H1 (cell line): Measurements from ENCODE around the gene CPA2. TPM values are rescaled to one million over a fixed set of nuclear protein-coding genes. Genes with fewer than 3 reads are reported as not detected.

ENCODE experiments used
- CTCF ChIA-PET: fragments of 300-600 bp; sonication (Branson Sonifier 250); formaldehyde crosslinking; loops from one replicate; lab custom pipeline; 2021; ENCODE audit not compliant: partially characterized antibody; lab: Charles Lee
- POLR2A ChIA-PET: fragments of 300-600 bp; sonication (Branson Sonifier 250); formaldehyde crosslinking; loops from one replicate; lab custom pipeline; 2021; ENCODE audit warnings: inconsistent platforms; ENCODE audit not compliant: partially characterized antibody; lab: Charles Lee
- DNase-seq, 2 experiments: peaks; one replicate each; pipeline versions ENCODE4 v3.0.0 to v3.0.0-alpha.2; 2010 to 2022; ENCODE audit warnings: low spot score in 2 of 2, low read depth in 1 of 2, mixed read lengths in 1 of 2
- FAIRE-seq: peaks from 2 replicates; lab custom pipeline; 2011; peaks lifted over from hg19 to GRCh38; lab: Jason Lieb, UNC
- H2AFZ ChIP-seq: 2 replicates; pipeline ENCODE4 v1.8.1; 2012; ENCODE audit warnings: low read length, inconsistent platforms
- H2AK5ac ChIP-seq: 2 replicates; pipeline ENCODE4 v1.6.1; 2013; ENCODE audit warnings: low read depth, low read length
- H2BK120ac ChIP-seq: replicated peaks from 2 replicates; pipeline ENCODE3; 2013; ENCODE audit warnings: low read depth, low read length, inconsistent platforms
- H2BK12ac ChIP-seq: 2 replicates; pipeline ENCODE4 v1.6.1; 2013; ENCODE audit warnings: low read depth, low read length
- H2BK15ac ChIP-seq: 2 replicates; pipeline ENCODE4 v1.6.1; 2013; ENCODE audit warnings: low read length
- H2BK20ac ChIP-seq: 2 replicates; pipeline ENCODE4 v1.6.1; 2013; ENCODE audit warnings: low read length
- H2BK5ac ChIP-seq: 2 replicates; pipeline ENCODE4 v1.6.1; 2013; ENCODE audit warnings: low read depth, low read length
- H3K14ac ChIP-seq: 2 replicates; pipeline ENCODE4 v1.6.1; 2013; ENCODE audit warnings: inconsistent platforms; ENCODE audit not compliant: insufficient read length
- H3K18ac ChIP-seq: 2 replicates; pipeline ENCODE4 v1.6.1; 2013; ENCODE audit warnings: low read length; ENCODE audit errors: extremely low read depth
- H3K23ac ChIP-seq: 2 replicates; pipeline ENCODE4 v1.6.1; 2013; ENCODE audit warnings: inconsistent platforms; ENCODE audit not compliant: insufficient read length
- H3K23me2 ChIP-seq: 2 replicates; pipeline ENCODE4 v1.6.1; 2013; ENCODE audit warnings: low read depth, low read length
- H3K27ac ChIP-seq: 2 replicates; pipeline ENCODE4 v1.6.1; 2011; ENCODE audit warnings: low read depth, low read length, inconsistent platforms
- H3K27me3 ChIP-seq, 4 experiments: replicated peaks in 1 of 4; 1 replicate in 1 of 4; 2 replicates in 3 of 4; pipeline versions ENCODE4 v1.6.1 to v1.8.1; 2011 to 2013; ENCODE audit warnings: low read length in 3 of 4, mild to moderate bottlenecking in 3 of 4, inconsistent platforms in 2 of 4, mixed read lengths in 2 of 4, moderate library complexity in 1 of 4; ENCODE audit not compliant: control insufficient read depth in 3 of 4, insufficient read depth in 3 of 4; ENCODE audit errors: extremely low read depth in 1 of 4
- H3K36me3 ChIP-seq, 4 experiments: 2 replicates each; pipeline versions ENCODE4 v1.6.1 to v1.8.1; 2011 to 2013; ENCODE audit warnings: mild to moderate bottlenecking in 4 of 4, low read length in 3 of 4, moderate library complexity in 2 of 4, control low read depth in 1 of 4, inconsistent platforms in 1 of 4; ENCODE audit not compliant: insufficient read depth in 4 of 4, control insufficient read depth in 2 of 4
- H3K4ac ChIP-seq: replicated peaks from 2 replicates; pipeline ENCODE3; 2013; ENCODE audit warnings: low read length, low read depth, mixed read lengths, inconsistent platforms; ENCODE audit not compliant: insufficient read length
- H3K4me1 ChIP-seq, 4 experiments: replicated peaks in 1 of 4; 1 replicate in 1 of 4; 2 replicates in 3 of 4; pipeline versions ENCODE4 v1.6.1 to v1.8.1; 2011 to 2013; ENCODE audit warnings: low read length in 3 of 4, inconsistent platforms in 2 of 4, mixed read lengths in 1 of 4; ENCODE audit not compliant: insufficient read depth in 4 of 4, control insufficient read depth in 3 of 4
- H3K4me2 ChIP-seq, 2 experiments: 2 replicates each; pipeline versions ENCODE4 v1.6.1 to v1.8.1; 2011 to 2013; ENCODE audit warnings: low read depth in 2 of 2, low read length in 2 of 2, control low read depth in 1 of 2, inconsistent platforms in 1 of 2, mild to moderate bottlenecking in 1 of 2; ENCODE audit not compliant: insufficient read depth in 1 of 2
- H3K4me3 ChIP-seq, 4 experiments: fragments of 200-600, 300-600 bp in 1 of 4; sonication (generic), shearing (Covaris generic), sonication (Bioruptor Twin) in 1 of 4; 2 replicates each; pipeline versions ENCODE4 v1.5.1 to v1.8.1; 2011 to 2016; ENCODE audit warnings: low read length in 4 of 4, low read depth in 3 of 4, control low read depth in 2 of 4, inconsistent platforms in 2 of 4, mild to moderate bottlenecking in 2 of 4, mixed read lengths in 1 of 4, moderate library complexity in 1 of 4; ENCODE audit not compliant: insufficient read depth in 2 of 4; ENCODE audit errors: extremely low read depth in 1 of 4
- H3K56ac ChIP-seq: replicated peaks from 2 replicates; pipeline ENCODE3; 2013; ENCODE audit warnings: low read depth, mild to moderate bottlenecking, mixed read lengths, low read length, inconsistent platforms; ENCODE audit not compliant: insufficient read length
- H3K79me1 ChIP-seq: 2 replicates; pipeline ENCODE4 v1.6.1; 2013; ENCODE audit warnings: low read depth, low read length, control low read depth
- H3K79me2 ChIP-seq, 2 experiments: 2 replicates each; pipeline versions ENCODE4 v1.6.1 to v1.8.1; 2012 to 2013; ENCODE audit warnings: low read length in 2 of 2, mild to moderate bottlenecking in 2 of 2, inconsistent platforms in 1 of 2; ENCODE audit not compliant: insufficient read depth in 2 of 2, control insufficient read depth in 1 of 2
- H3K9ac ChIP-seq, 4 experiments: replicated peaks in 1 of 4; 1 replicate in 1 of 4; 2 replicates in 3 of 4; pipeline versions ENCODE4 v1.6.1 to v1.8.1; 2011 to 2013; ENCODE audit warnings: low read depth in 3 of 4, low read length in 3 of 4, control low read depth in 2 of 4, mild to moderate bottlenecking in 2 of 4, moderate library complexity in 2 of 4, inconsistent platforms in 1 of 4; ENCODE audit errors: extremely low read depth in 1 of 4
- H3K9me3 ChIP-seq, 2 experiments: 2 replicates each; pipeline versions ENCODE4 v1.6.1 to v1.8.1; 2012 to 2013; ENCODE audit warnings: mild to moderate bottlenecking in 2 of 2, moderate library complexity in 2 of 2, control low read depth in 1 of 2, inconsistent platforms in 1 of 2, low read depth in 1 of 2, low read length in 1 of 2, mixed read lengths in 1 of 2; ENCODE audit not compliant: insufficient read depth in 2 of 2
- H4K20me1 ChIP-seq, 2 experiments: replicated peaks in 1 of 2; 2 replicates each; pipeline versions ENCODE3 to v1.8.1; 2011 to 2013; ENCODE audit warnings: inconsistent platforms in 2 of 2, low read length in 2 of 2, mild to moderate bottlenecking in 1 of 2; ENCODE audit not compliant: insufficient read depth in 2 of 2, control insufficient read depth in 1 of 2
- H4K5ac ChIP-seq: 2 replicates; pipeline ENCODE4 v1.6.1; 2013; ENCODE audit warnings: low read length, low read depth, mixed read lengths, inconsistent platforms; ENCODE audit not compliant: insufficient read length
- H4K8ac ChIP-seq: 2 replicates; pipeline ENCODE4 v1.8.0; 2013; ENCODE audit warnings: mild to moderate bottlenecking, moderate library complexity, low read length, inconsistent platforms; ENCODE audit not compliant: insufficient read depth; ENCODE audit errors: extremely low read depth
- H4K91ac ChIP-seq: replicated peaks from 2 replicates; pipeline ENCODE3; 2013; ENCODE audit warnings: low read length, mixed read lengths, inconsistent platforms; ENCODE audit not compliant: insufficient read length
- BACH1 ChIP-seq: IDR thresholded peaks from 2 replicates; pipeline ENCODE4 v1.6.1; 2012; ENCODE audit warnings: low read length, improper control_type of control experiment
- EP300 ChIP-seq, 2 experiments: IDR thresholded peaks; 1 replicate in 1 of 2; 2 replicates in 1 of 2; pipeline ENCODE4 v1.6.1; 2011 to 2012; ENCODE audit warnings: low read depth in 2 of 2, low read length in 2 of 2, mild to moderate bottlenecking in 2 of 2, borderline replicate concordance in 1 of 2, inconsistent platforms in 1 of 2, moderate library complexity in 1 of 2
- FOSL1 ChIP-seq: IDR thresholded peaks from 2 replicates; pipeline ENCODE4 v1.6.1; 2011; ENCODE audit warnings: mild to moderate bottlenecking, low read depth, low read length, moderate library complexity; ENCODE audit not compliant: insufficient read depth
- KDM4A ChIP-seq: IDR thresholded peaks from one replicate; pipeline ENCODE4 v1.7.1; 2012; ENCODE audit warnings: low read depth, mild to moderate bottlenecking, moderate library complexity, low read length, inconsistent platforms; ENCODE audit not compliant: severe bottlenecking
- MAFK ChIP-seq: IDR thresholded peaks from 2 replicates; pipeline ENCODE4 v1.6.1; 2012; ENCODE audit warnings: low read depth, mild to moderate bottlenecking, improper control_type of control experiment, low read length
- NANOG ChIP-seq: IDR thresholded peaks from 2 replicates; pipeline ENCODE4 v1.6.1; 2011; ENCODE audit warnings: low read length, low read depth, mild to moderate bottlenecking, inconsistent platforms; ENCODE audit not compliant: insufficient read depth, poor library complexity, severe bottlenecking
- POLR2AphosphoS5 ChIP-seq: IDR thresholded peaks from 2 replicates; pipeline ENCODE4 v1.6.1; 2011; ENCODE audit warnings: low read depth, low read length
- RNF2 ChIP-seq: fragments of 200-900, 300-1000 bp; sonication (generic); IDR thresholded peaks from 2 replicates; pipeline ENCODE4 v1.7.1; 2016; ENCODE audit warnings: borderline replicate concordance, low read depth, mild to moderate bottlenecking, antibody characterized with exemption, low read length; ENCODE audit not compliant: poor library complexity, severe bottlenecking; ENCODE audit errors: missing control alignments
- SP4 ChIP-seq: IDR thresholded peaks from 2 replicates; pipeline ENCODE4 v1.6.1; 2012; ENCODE audit warnings: low read length, inconsistent platforms
- SRF ChIP-seq: IDR thresholded peaks from 2 replicates; pipeline ENCODE4 v1.6.1; 2011; ENCODE audit warnings: mild to moderate bottlenecking, low read depth, low read length, moderate library complexity
- WGBS, 2 experiments: shearing (Covaris generic) in 1 of 2; methylation state at CpG; one replicate each; pipeline versions ENCODE4 v1.1.6 to v1.1.7; 2013 to 2015; ENCODE audit warnings: low lambda C conversion rate in 2 of 2, mixed read lengths in 2 of 2, inconsistent platforms in 1 of 2, low coverage in 1 of 2, missing lambda C conversion rate in 1 of 2; ENCODE audit not compliant: insufficient replicate concordance in 2 of 2, insufficient coverage in 1 of 2, insufficient read length in 1 of 2; ENCODE audit errors: extremely low coverage in 1 of 2, missing lambda C conversion rate in 1 of 2; 5-methylcytosine and 5-hydroxymethylcytosine counted together
- polyA plus RNA-seq, 7 experiments: library from polyadenylated mRNA; depleted of rRNA in 3 of 7; stranded (reverse) in 5 of 7; unstranded in 2 of 7; fragments of >200 nt in 5 of 7; fragments of 200-250 nt in 2 of 7; gene quantifications; 1 replicate in 5 of 7; 2 replicates in 1 of 7; 4 replicates in 1 of 7; pipeline versions ENCODE4 v1.2.1 to v1.2.3, GENCODE V29; 2011 to 2013; ENCODE audit warnings: missing spikeins in 2 of 7, mixed read lengths in 2 of 7
- total RNA-seq: library from RNA; stranded (reverse); fragmentation: NEBNext Ultra II Directional; extraction: Animal tissue kit (Norgen Biotek cat#: 25700); gene quantifications from 2 replicates; pipeline ENCODE4 v1.2.1, GENCODE V29; 2021
- TF ChIP-seq, protein P1 (sequence below): IDR thresholded peaks from 2 replicates; pipeline ENCODE4 v1.6.1; 2012; ENCODE audit warnings: inconsistent platforms

The CPA2 gene
- total and polyA plus RNA-seq, 2 of the 8 experiments (the other 6 are each of a cell fraction or from before 2014, with no cell fraction given): 0.21 TPM; not detected in 1

DNA sequence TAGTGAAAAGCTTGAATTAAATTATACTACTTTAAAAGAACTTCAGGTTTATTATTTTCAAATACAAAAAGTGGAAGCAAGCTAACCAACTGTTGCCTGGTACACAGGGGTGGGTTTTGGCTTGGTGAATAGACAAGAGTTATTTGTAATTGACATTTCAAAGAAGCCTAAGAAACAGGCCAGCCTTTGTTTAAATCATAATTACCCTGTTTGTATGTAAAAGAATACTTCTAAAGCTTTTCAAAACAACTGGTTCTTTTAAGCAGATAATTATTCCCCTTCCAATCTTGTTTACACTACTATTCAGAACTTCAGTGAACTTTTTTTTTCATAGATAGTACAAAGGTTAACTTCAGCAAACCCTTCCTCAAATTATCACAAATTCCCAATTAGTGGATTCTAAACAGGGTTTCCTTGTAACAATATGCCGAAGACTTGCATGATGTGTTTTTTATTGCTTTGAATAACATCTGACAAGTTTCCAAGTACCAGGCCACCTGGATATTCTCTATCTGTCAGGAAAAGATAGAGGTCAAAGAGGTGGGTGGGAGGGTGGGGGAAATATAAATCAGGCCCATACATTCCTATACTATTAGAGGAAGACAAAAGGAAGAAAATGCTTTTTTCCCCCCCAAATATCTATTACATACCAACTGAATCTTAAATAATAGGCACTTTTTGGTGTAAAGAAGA is 38.6 kb upstream of the CPA2 start:
- Histone ChIP-seq H4K91ac (no peak overlapping the region), H3K4me1 (peaks cover 0 to 4% (median under 1%) of the 10 kb centered on the region in 4 experiments; a peak in 1 of 7 replicates), H3K56ac (no peak overlapping the region), H3K36me3 (no peaks in the 10 kb centered on the region), H3K4ac (no peak overlapping the region)
- WGBS, 2 experiments: 92% methylated on average over 1 of the region's 1 CpG; no CpG with 5 or more reads in 1 of the 2 experiments
- no peak for DNase-seq
- no peak for TF ChIP-seq POLR2AphosphoS5
- no peak for TF ChIP-seq SP4
- TF ChIP-seq NANOG: no peak
- TF ChIP-seq, protein P1, sequence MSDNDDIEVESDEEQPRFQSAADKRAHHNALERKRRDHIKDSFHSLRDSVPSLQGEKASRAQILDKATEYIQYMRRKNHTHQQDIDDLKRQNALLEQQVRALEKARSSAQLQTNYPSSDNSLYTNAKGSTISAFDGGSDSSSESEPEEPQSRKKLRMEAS: no peak
- no peak for TF ChIP-seq MAFK
- TF ChIP-seq RNF2: no peak
- no peak for TF ChIP-seq SRF
- TF ChIP-seq KDM4A: no peak
- no peak for TF ChIP-seq EP300 (IDR thresholded peaks at IDR 0.05; ENCODE audit: borderline replicate concordance in 1 of 2, low read depth in 2 of 2, low read length in 2 of 2)
- TF ChIP-seq BACH1: no peak
- TF ChIP-seq FOSL1: no peak
- TF ChIP-seq, all 59 proteins: peak for 0
- Histone ChIP-seq H4K20me1 (no peaks in the 10 kb centered on the region), H2BK15ac (no peak overlapping the region), H2BK12ac (no peak overlapping the region), H2BK20ac (no peak overlapping the region), H3K14ac (no peak overlapping the region), H4K5ac (no peak overlapping the region), H3K4me3 (no peak overlapping the region), H4K8ac (no peak overlapping the region), H3K18ac (no peak overlapping the region), H3K79me2 (no peaks in the 10 kb centered on the region), H3K79me1 (no peaks in the 10 kb centered on the region), H2AK5ac (no peak overlapping the region), H2BK5ac (no peak overlapping the region), H3K9me3 (no peaks in the 10 kb centered on the region; a peak in 1 of 4 replicates), H2BK120ac (no peak overlapping the region), H3K27ac (no peak overlapping the region), H3K23me2 (no peaks in the 10 kb centered on the region), H3K27me3 (no peaks in the 10 kb centered on the region), H3K4me2 (peak overlapping the region in 1 of 2 experiments; percentile 43; a peak in 2 of 4 replicates), H2AFZ (no peak overlapping the region), H3K23ac (no peak overlapping the region), H3K9ac (no peak overlapping the region)
- FAIRE-seq: no peak
- ChIA-PET CTCF (interaction anchor here (1.3 to 1.4 kb wide), 2 partner anchors 11 to 14 kb away, joined by 5 read pairs; no protein-coding TSS in a partner anchor), POLR2A (no interaction called here)
